ENCODE measurements around the gene ENPP3. TPM values are rescaled to one million over a fixed set of nuclear protein-coding genes. Genes with fewer than 3 reads are reported as not detected.

The ENPP3 gene
- total RNA-seq, 1 experiment from 2014 or later = 0.15 TPM

DNA sequence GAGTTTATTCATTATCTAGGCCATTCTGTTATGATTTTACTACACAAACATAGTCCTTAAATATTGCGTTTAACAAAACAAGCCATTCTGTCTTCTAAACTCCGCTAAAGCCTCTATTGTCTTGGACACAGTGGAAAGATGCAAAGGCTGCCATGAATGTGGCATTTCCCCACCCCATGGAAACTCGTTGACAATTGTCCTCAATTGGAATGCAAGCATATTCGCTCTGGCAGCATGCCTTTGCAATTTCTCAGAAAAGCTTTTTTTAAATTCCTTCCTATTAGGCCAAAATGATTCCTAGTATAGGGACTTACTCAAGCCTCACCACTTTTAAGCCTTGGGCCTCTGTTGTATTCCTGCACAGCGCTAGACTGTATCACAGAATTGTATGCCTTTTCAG is 41.3 kb downstream of the ENPP3 start:
- Histone ChIP-seq H2BK5ac (ENCODE audit: insufficient read length, low read length) (no peak overlapping the region), H3K56ac (ENCODE audit: insufficient read length, low read depth, low read length) (no peak overlapping the region), H2BK20ac (ENCODE audit: low read depth, low read length, poor library complexity, severe bottlenecking) (no peak overlapping the region), H2AK5ac (ENCODE audit: insufficient read length, low read length) (no peak overlapping the region), H2BK15ac (ENCODE audit: low read depth, low read length) (no peak overlapping the region), H3K4ac (ENCODE audit: low read depth, low read length) (no peak overlapping the region), H3K9me3 (ENCODE audit: control insufficient read depth, low read depth, low read length) (no peaks in the 10 kb centered on the region), H3K79me1 (ENCODE audit: insufficient read depth, low read depth, low read length, poor library complexity, severe bottlenecking) (no peaks in the 10 kb centered on the region), H4K91ac (ENCODE audit: insufficient read length, low read depth, low read length) (no peak overlapping the region), H3K23me2 (ENCODE audit: insufficient read length, low read depth, low read length, poor library complexity, severe bottlenecking) (no peaks in the 10 kb centered on the region), H3K23ac (ENCODE audit: insufficient read length, low read depth, low read length) (no peak overlapping the region), H3K14ac (ENCODE audit: insufficient read depth, low read length) (no peak overlapping the region), H3K18ac (ENCODE audit: insufficient read length, low read depth, low read length) (no peak overlapping the region), H3K4me2 (ENCODE audit: insufficient read depth, insufficient read length, low read length) (no peak overlapping the region), H3K27ac (ENCODE audit: insufficient read length, low read depth, low read length) (no peak overlapping the region), H2BK120ac (ENCODE audit: low read depth, low read length, poor library complexity, severe bottlenecking) (no peak overlapping the region), H3T11ph (ENCODE audit: low read length) (no peak overlapping the region), H3K27me3 (ENCODE audit: insufficient read depth, low read length) (no peaks in the 10 kb centered on the region), H4K20me1 (ENCODE audit: control insufficient read depth, insufficient read depth, insufficient read length) (no peaks in the 10 kb centered on the region), H4K8ac (replicated peaks; ENCODE audit: insufficient read length, low read depth, low read length) (no peak overlapping the region), H2BK12ac (ENCODE audit: insufficient read length, low read depth, low read length) (no peak overlapping the region), H4K5ac (ENCODE audit: insufficient read length, low read depth, low read length) (no peak overlapping the region), H2AFZ (ENCODE audit: low read length) (no peak overlapping the region), H3K9ac (ENCODE audit: extremely low read depth, insufficient read length, low read length) (no peak overlapping the region), H3K79me2 (ENCODE audit: insufficient read depth, low read length) (no peaks in the 10 kb centered on the region), H3K4me1 (ENCODE audit: insufficient read depth, low read length) (no peaks in the 10 kb centered on the region)
- no peak for TF ChIP-seq CTCF (conservative IDR thresholded peaks at IDR 0.05)
- H3K27ac Mint-ChIP-seq = no peak overlapping the region
- no peak overlapping the region for H3K4me3 Mint-ChIP-seq
- H3K36me3 Mint-ChIP-seq (ENCODE audit: insufficient read depth in 1 of 3, low read depth in 3 of 3) = no peaks in the 10 kb centered on the region; a peak in 1 of 7 replicates
- no CpG with 5 or more reads among the region's 5 CpGs for WGBS (ENCODE audit: extremely low coverage, insufficient read length, low lambda C conversion rate)
- no peak for DNase-seq
- peaks cover 2% of the 10 kb centered on the region; the same call in 1 of the 2 replicates for H3K27me3 Mint-ChIP-seq (ENCODE audit: low read depth)
- H3K4me1 Mint-ChIP-seq = peaks cover 5 to 8% of the 10 kb centered on the region in 2 experiments; a peak in 3 of 4 replicates
- H3K9me3 Mint-ChIP-seq = no peaks in the 10 kb centered on the region

All from H9 (cell line).